ENCODE results near the gene SYNPR. TPM values are rescaled to one million over a fixed set of nuclear protein-coding genes. Genes with fewer than 3 reads are reported as not detected.

The SYNPR gene
- total and polyA plus RNA-seq, 2 donors from 2014 or later = not detected

GRCh38 chr3:63231643-63232042 is 46.5 kb upstream of the SYNPR start:
- no peak for TF ChIP-seq CTCF (IDR thresholded peaks at IDR 0.05; ENCODE audit: borderline replicate concordance, extremely low read depth, insufficient read depth)
- no peak overlapping the region for H3K27ac ChIP-seq (ENCODE audit: low read depth in 2 of 2, low read length in 2 of 2)
- no peak overlapping the region for H3K9ac ChIP-seq (ENCODE audit: low read length in 3 of 3)
- no peaks in the 10 kb centered on the region for H3K4me1 ChIP-seq (ENCODE audit: control insufficient read depth in 2 of 3, insufficient read depth in 2 of 3, low read depth in 1 of 3, low read length in 3 of 3)
- DNase-seq = peak in 2 of 5 donors; percentile 67 to 85
- no peaks in the 10 kb centered on the region for H3K9me3 ChIP-seq (ENCODE audit: control insufficient read depth in 2 of 3, insufficient read depth in 1 of 3, low read length in 3 of 3)
- H3K27me3 ChIP-seq (ENCODE audit: control insufficient read depth, insufficient read depth, low read length) = no peaks in the 10 kb centered on the region
- H3K36me3 ChIP-seq (ENCODE audit: control insufficient read depth in 2 of 3, insufficient read depth in 3 of 3, low read length in 3 of 3) = no peaks in the 10 kb centered on the region
- H3K4me3 ChIP-seq (ENCODE audit: low read length in 3 of 3) = no peak overlapping the region
- intact Hi-C loops (cut with DNase I) = no loop called here
- no peak for FAIRE-seq

- peak in 1 of 5 donors; percentile 7 for DNase-seq
- no peaks in the 10 kb centered on the region for H3K9me3 ChIP-seq (ENCODE audit: control insufficient read depth in 2 of 3, insufficient read depth in 1 of 3, low read length in 3 of 3)
- no peak overlapping the region for H3K27ac ChIP-seq (ENCODE audit: low read depth in 2 of 2, low read length in 2 of 2)
- intact Hi-C loops (cut with DNase I) = no loop called here
- peak; percentile 95 for FAIRE-seq
- no peak for TF ChIP-seq CTCF (IDR thresholded peaks at IDR 0.05; ENCODE audit: borderline replicate concordance, extremely low read depth, insufficient read depth)
- no peaks in the 10 kb centered on the region for H3K36me3 ChIP-seq (ENCODE audit: control insufficient read depth in 2 of 3, insufficient read depth in 3 of 3, low read length in 3 of 3)
- H3K4me1 ChIP-seq (ENCODE audit: control insufficient read depth in 2 of 3, insufficient read depth in 2 of 3, low read depth in 1 of 3, low read length in 3 of 3) = no peaks in the 10 kb centered on the region
- H3K9ac ChIP-seq (ENCODE audit: low read length in 3 of 3) = no peak overlapping the region
- H3K27me3 ChIP-seq (ENCODE audit: control insufficient read depth, insufficient read depth, low read length) = no peaks in the 10 kb centered on the region
- no peak overlapping the region for H3K4me3 ChIP-seq (ENCODE audit: low read length in 3 of 3)
Measured at GRCh38 chr3:63232764-63233396, 45.2 kb upstream of the SYNPR start.

GRCh38 chr3:63240381-63240902 is 37.7 kb upstream of the SYNPR start:
- H3K9ac ChIP-seq (ENCODE audit: low read length in 3 of 3) = no peak overlapping the region
- H3K4me1 ChIP-seq (ENCODE audit: control insufficient read depth in 2 of 3, insufficient read depth in 2 of 3, low read depth in 1 of 3, low read length in 3 of 3) = no peaks in the 10 kb centered on the region
- FAIRE-seq = no peak
- no peaks in the 10 kb centered on the region for H3K9me3 ChIP-seq (ENCODE audit: control insufficient read depth in 2 of 3, insufficient read depth in 1 of 3, low read length in 3 of 3)
- H3K27ac ChIP-seq (ENCODE audit: low read depth in 2 of 2, low read length in 2 of 2) = no peak overlapping the region
- H3K36me3 ChIP-seq (ENCODE audit: control insufficient read depth in 2 of 3, insufficient read depth in 3 of 3, low read length in 3 of 3) = no peaks in the 10 kb centered on the region
- intact Hi-C loops (cut with DNase I) = no loop called here
- peak in 2 of 5 donors; percentile 7 to 24 for DNase-seq
- TF ChIP-seq CTCF (IDR thresholded peaks at IDR 0.05; ENCODE audit: borderline replicate concordance, extremely low read depth, insufficient read depth) = no peak
- no peaks in the 10 kb centered on the region for H3K27me3 ChIP-seq (ENCODE audit: control insufficient read depth, insufficient read depth, low read length)
- H3K4me3 ChIP-seq (ENCODE audit: low read length in 3 of 3) = no peak overlapping the region

All from kidney (tissue), 14 donors.